Tibial nerve (tissue), 4 donors: Measurements from ENCODE around the gene ETV3L.

Experiments
- EP300 ChIP-seq, 2 donors: sonication (generic); formaldehyde crosslinking; IDR thresholded peaks; one replicate each; pipeline ENCODE4 v1.6.1; 2017; ENCODE audit warnings: antibody characterized with exemption in 2 of 2, mild to moderate bottlenecking in 1 of 2
- POLR2A ChIP-seq, 2 donors: fragments of 450-650 bp; IDR thresholded peaks; one replicate each; pipeline ENCODE4 v1.6.1; 2017; ENCODE audit warnings: antibody characterized with exemption in 2 of 2, mild to moderate bottlenecking in 2 of 2, moderate library complexity in 2 of 2
- TF ChIP-seq, protein P1 (sequence below), 5 experiments: fragments of 200-600 bp in 3 of 5; fragments of 450-650 bp in 2 of 5; sonication (generic) in 3 of 5; IDR thresholded peaks; one replicate each; pipeline ENCODE4 v1.5.1; 2016 to 2019; ENCODE audit warnings: antibody characterized with exemption in 5 of 5, mild to moderate bottlenecking in 3 of 5, moderate library complexity in 2 of 5

DNA sequence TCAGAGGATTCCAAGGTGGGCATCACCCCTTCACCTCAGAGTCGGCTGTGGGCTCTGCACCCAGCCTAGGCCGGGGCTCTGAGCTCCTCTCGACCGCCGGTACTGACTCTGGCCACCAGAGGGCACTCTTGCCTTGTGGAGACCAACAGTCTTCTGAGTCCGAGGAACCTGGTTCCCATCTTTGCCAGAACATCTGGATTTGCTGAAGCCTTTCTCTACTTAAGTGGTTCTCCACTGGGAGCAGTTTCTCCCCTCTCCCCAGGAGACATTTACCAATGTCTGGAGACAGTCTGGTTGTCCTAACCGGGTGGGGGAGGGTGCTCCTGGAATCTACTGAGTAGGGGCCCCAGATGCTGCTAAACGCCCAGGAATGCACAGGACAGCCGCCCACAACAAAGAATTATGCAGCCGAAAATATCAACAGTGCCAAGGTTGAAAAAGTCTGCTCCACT is 9.4 kb downstream of the ETV3L start:
- TF ChIP-seq POLR2A (IDR thresholded peaks at IDR 0.05) (no peak), EP300 (IDR thresholded peaks at IDR 0.05) (peak in 1 of 2 donors; percentile 22)
- TF ChIP-seq, protein P1, sequence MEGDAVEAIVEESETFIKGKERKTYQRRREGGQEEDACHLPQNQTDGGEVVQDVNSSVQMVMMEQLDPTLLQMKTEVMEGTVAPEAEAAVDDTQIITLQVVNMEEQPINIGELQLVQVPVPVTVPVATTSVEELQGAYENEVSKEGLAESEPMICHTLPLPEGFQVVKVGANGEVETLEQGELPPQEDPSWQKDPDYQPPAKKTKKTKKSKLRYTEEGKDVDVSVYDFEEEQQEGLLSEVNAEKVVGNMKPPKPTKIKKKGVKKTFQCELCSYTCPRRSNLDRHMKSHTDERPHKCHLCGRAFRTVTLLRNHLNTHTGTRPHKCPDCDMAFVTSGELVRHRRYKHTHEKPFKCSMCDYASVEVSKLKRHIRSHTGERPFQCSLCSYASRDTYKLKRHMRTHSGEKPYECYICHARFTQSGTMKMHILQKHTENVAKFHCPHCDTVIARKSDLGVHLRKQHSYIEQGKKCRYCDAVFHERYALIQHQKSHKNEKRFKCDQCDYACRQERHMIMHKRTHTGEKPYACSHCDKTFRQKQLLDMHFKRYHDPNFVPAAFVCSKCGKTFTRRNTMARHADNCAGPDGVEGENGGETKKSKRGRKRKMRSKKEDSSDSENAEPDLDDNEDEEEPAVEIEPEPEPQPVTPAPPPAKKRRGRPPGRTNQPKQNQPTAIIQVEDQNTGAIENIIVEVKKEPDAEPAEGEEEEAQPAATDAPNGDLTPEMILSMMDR (IDR thresholded peaks at IDR 0.05) = peak; percentile 90 to 97 (median 93)
